ENCODE results near the gene SEMA5A.

DNA sequence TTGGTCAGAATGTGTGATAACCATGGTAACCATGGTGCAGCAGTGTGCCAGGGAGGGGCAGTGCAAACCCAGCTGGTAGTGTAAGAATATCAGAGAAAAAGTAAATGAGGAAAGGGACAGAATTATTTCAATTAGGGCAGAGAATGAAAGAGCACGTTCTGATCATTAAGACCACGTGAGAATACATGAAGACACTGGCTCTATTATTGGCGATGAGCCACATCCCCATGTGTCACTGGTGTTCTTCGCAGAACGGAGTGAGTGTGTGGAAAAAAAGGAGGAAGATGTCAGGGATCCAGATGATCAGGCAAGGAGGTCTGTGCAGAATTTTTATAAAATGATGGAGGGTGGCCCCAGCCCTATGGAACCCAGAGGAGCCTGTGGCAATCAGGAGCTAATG, 315.5 kb downstream of the SEMA5A start:
- TF ChIP-seq GATA3 (IDR thresholded peaks at IDR 0.05; ENCODE audit: low read depth, low read length) (no peak), GATA2 (IDR thresholded peaks at IDR 0.05; ENCODE audit: low read depth, low read length) (no peak)

All from SH-SY5Y (cell line).